ENCODE results near the gene PLEKHH1. TPM values are rescaled to one million over a fixed set of nuclear protein-coding genes. Genes with fewer than 3 reads are reported as not detected.

PLEKHH1 gene
- total RNA-seq, 1 donor from 2014 or later: 9.4 TPM

DNA sequence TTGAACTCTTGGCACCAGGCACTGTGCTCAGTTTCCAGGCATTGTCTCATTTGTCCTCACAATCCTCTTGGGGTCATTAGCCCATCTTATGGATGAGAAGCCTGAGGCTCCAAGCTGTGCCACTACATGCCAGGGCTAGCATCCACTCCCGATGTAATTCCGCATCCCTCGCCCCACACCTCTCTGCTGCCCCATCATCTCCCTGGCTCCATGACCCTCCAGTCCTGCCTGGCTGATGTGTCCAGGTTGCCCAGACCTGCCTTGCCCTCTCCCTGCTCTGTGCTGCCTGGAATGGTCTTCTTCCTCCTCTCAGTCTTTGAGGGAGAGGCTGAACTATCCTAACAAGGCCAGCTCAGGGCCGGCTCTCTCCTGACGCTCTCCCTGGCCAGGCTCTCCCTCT, 39.5 kb downstream of the PLEKHH1 start:
- DNase-seq (ENCODE audit: low read depth): no peak
- H3K4me3 ChIP-seq (ENCODE audit: low read depth, low read length): no peak overlapping the region
- no peaks in the 10 kb centered on the region for H3K27me3 ChIP-seq (ENCODE audit: control insufficient read depth, insufficient read depth, low read length)
- TF ChIP-seq, protein P1, sequence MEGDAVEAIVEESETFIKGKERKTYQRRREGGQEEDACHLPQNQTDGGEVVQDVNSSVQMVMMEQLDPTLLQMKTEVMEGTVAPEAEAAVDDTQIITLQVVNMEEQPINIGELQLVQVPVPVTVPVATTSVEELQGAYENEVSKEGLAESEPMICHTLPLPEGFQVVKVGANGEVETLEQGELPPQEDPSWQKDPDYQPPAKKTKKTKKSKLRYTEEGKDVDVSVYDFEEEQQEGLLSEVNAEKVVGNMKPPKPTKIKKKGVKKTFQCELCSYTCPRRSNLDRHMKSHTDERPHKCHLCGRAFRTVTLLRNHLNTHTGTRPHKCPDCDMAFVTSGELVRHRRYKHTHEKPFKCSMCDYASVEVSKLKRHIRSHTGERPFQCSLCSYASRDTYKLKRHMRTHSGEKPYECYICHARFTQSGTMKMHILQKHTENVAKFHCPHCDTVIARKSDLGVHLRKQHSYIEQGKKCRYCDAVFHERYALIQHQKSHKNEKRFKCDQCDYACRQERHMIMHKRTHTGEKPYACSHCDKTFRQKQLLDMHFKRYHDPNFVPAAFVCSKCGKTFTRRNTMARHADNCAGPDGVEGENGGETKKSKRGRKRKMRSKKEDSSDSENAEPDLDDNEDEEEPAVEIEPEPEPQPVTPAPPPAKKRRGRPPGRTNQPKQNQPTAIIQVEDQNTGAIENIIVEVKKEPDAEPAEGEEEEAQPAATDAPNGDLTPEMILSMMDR (IDR thresholded peaks at IDR 0.05; ENCODE audit: insufficient read depth, low read length, poor library complexity, severe bottlenecking): no peak
- no peaks in the 10 kb centered on the region for H3K36me3 ChIP-seq (ENCODE audit: control insufficient read depth, insufficient read depth, low read length)

DNA sequence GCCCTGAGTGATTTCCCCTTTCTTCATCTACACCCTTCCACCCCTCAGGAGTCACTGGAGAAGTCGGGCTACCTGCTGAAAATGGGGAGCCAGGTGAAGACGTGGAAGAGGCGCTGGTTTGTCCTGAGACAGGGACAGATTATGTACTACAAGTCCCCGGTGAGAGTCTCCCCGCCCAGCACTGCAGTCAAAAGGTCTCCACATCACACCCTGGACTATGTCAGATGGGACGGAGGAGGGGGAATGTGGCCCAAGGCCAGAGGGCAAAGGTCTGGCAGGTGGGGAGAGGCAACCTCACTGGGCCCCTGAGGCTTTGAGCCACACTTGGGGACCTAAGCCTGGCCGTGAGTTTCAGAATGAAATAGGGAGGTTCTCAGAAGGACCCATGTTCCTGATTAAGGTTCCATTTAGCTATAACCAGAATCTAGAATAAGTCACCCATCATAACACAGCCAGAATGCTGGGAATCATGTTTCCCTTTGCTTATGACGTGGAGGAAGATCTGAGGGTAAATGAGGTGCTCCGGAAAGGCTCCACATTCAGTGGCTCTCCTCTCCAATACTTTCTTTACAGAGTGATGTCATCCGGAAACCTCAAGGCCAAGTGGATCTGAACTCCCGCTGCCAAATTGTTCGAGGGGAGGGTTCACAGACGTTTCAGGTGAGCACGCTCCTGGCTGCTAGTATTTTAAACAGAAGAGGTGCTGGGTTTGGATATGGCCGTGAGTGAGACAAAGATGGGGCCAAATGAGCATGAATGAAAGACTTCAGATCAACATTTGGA, 40.3 kb downstream of the PLEKHH1 start:
- DNase-seq (ENCODE audit: low read depth): no peak

DNA sequence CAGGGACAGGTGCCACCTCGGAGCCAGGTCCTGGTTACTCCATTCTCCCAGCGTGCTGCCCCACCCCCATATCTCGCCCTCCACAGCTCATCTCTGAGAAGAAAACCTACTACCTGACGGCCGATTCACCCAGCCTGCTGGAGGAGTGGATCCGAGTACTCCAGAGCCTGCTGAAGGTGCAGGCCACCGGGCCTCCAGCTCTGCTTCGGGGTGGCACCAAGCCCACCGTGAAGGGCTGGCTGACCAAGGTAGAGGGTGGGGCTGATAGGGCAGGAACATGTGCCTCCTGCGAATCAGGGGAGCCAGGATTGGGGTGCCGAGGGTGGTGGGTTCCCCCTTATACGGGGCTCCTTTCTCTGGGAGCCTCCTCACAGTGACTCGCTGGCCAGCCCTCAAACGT, 41.1 kb downstream of the PLEKHH1 start:
- Histone ChIP-seq H3K4me3 (ENCODE audit: low read depth, low read length) (no peak overlapping the region), H3K36me3 (ENCODE audit: control insufficient read depth, insufficient read depth, low read length) (no peaks in the 10 kb centered on the region), H3K27me3 (ENCODE audit: control insufficient read depth, insufficient read depth, low read length) (no peaks in the 10 kb centered on the region)
- TF ChIP-seq, protein P1 (IDR thresholded peaks at IDR 0.05; ENCODE audit: insufficient read depth, low read length, poor library complexity, severe bottlenecking): no peak
- no peak for DNase-seq (ENCODE audit: low read depth)

More for the DNA sequence above, 40.3 kb downstream of the PLEKHH1 start:
- Histone ChIP-seq H3K36me3 (ENCODE audit: control insufficient read depth, insufficient read depth, low read length) (no peaks in the 10 kb centered on the region), H3K4me3 (ENCODE audit: low read depth, low read length) (no peak overlapping the region), H3K27me3 (ENCODE audit: control insufficient read depth, insufficient read depth, low read length) (no peaks in the 10 kb centered on the region)
- TF ChIP-seq, protein P1 (IDR thresholded peaks at IDR 0.05; ENCODE audit: insufficient read depth, low read length, poor library complexity, severe bottlenecking): no peak

DNA sequence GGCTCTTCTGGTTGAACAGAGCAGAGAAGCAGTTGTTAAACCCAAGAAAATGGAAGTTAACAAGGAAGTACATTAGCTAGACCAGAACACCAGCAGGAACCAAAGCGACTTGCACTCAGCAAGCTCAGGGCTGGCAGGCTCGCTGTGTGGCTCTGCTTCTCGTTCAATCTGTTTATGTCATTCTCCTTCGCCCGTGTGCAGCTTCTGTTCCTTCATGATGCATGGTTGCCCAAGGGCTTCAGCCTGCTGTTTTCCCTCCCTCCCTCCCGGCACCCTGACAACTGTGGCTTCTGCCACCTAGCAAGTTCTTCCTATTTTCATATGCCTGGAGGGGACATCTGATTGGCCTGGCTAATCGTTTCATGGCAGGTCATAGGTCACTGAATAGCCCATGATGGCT, 41.7 kb downstream of the PLEKHH1 start:
- TF ChIP-seq, protein P1 (IDR thresholded peaks at IDR 0.05; ENCODE audit: insufficient read depth, low read length, poor library complexity, severe bottlenecking): no peak
- DNase-seq (ENCODE audit: low read depth): no peak
- Histone ChIP-seq H3K36me3 (ENCODE audit: control insufficient read depth, insufficient read depth, low read length) (no peaks in the 10 kb centered on the region), H3K4me3 (ENCODE audit: low read depth, low read length) (no peak overlapping the region), H3K27me3 (ENCODE audit: control insufficient read depth, insufficient read depth, low read length) (no peaks in the 10 kb centered on the region)

DNA sequence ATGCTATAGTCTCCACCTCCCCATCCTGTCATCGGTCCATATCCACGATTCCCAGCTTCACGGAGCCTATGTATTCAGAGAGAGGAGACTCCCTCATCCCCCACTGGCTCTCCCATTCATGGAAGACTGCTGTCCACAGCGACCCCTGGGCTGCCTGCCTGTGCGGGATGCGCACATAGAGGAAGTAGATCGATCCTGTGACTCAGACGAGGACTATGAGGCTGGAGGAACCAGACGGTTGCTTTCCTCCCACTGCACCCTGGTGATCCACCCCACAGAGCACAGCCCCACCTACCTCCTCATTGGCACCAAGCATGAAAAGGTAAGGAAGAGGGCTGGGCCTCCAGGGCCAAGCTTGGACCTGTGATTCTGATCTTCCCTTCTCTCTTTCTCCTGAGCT, 42.6 kb downstream of the PLEKHH1 start:
- TF ChIP-seq, protein P1 (IDR thresholded peaks at IDR 0.05; ENCODE audit: insufficient read depth, low read length, poor library complexity, severe bottlenecking): no peak
- no peaks in the 10 kb centered on the region for H3K27me3 ChIP-seq (ENCODE audit: control insufficient read depth, insufficient read depth, low read length)
- no peak overlapping the region for H3K4me3 ChIP-seq (ENCODE audit: low read depth, low read length)
- no peaks in the 10 kb centered on the region for H3K36me3 ChIP-seq (ENCODE audit: control insufficient read depth, insufficient read depth, low read length)
- no peak for DNase-seq (ENCODE audit: low read depth)
